Hepatocyte (in vitro differentiated cells): ENCODE measurements around the gene SFMBT2. TPM values are rescaled to one million over a fixed set of nuclear protein-coding genes. Genes with fewer than 3 reads are reported as not detected.

ENCODE experiments used
- DNase-seq: peaks from one replicate; pipeline ENCODE4 v3.0.0-alpha.2; 2016; ENCODE audit warnings: low spot score
- H2AFZ ChIP-seq: fragments of 200-600 bp; sonication (generic); 2 replicates; pipeline ENCODE4 v1.6.0; 2016; ENCODE audit warnings: antibody characterized with exemption, mild to moderate bottlenecking
- H3K27ac ChIP-seq: fragments of 200-600 bp; sonication (generic); 2 replicates; pipeline ENCODE4 v1.5.1; 2016; ENCODE audit warnings: mild to moderate bottlenecking
- H3K27me3 ChIP-seq: fragments of 200-600 bp; sonication (generic); 2 replicates; pipeline ENCODE4 v1.6.1; 2016
- H3K36me3 ChIP-seq: fragments of 200-600 bp; sonication (generic); replicated peaks from 2 replicates; pipeline ENCODE4 v1.5.1; 2016; ENCODE audit warnings: low read depth; ENCODE audit not compliant: insufficient read depth
- H3K4me1 ChIP-seq: fragments of 200-600 bp; sonication (generic); 2 replicates; pipeline ENCODE4 v1.5.1; 2016; ENCODE audit warnings: mild to moderate bottlenecking, moderate library complexity; ENCODE audit not compliant: insufficient read depth
- H3K4me2 ChIP-seq: fragments of 200-600 bp; sonication (generic); 2 replicates; pipeline ENCODE4 v1.6.0; 2016
- H3K4me3 ChIP-seq: fragments of 200-600 bp; sonication (generic); 2 replicates; pipeline ENCODE4 v1.5.1; 2016; ENCODE audit warnings: mild to moderate bottlenecking
- H3K79me2 ChIP-seq: fragments of 200-600 bp; sonication (generic); 2 replicates; pipeline ENCODE4 v1.6.0; 2017; ENCODE audit warnings: mild to moderate bottlenecking
- H3K9me2 ChIP-seq: fragments of 200-600 bp; sonication (generic); replicated peaks from 2 replicates; pipeline ENCODE4 v1.6.0; 2017; ENCODE audit warnings: mild to moderate bottlenecking; ENCODE audit not compliant: insufficient read depth
- H3K9me3 ChIP-seq: fragments of 200-600 bp; sonication (generic); 2 replicates; pipeline ENCODE4 v1.5.1; 2016; ENCODE audit warnings: low read depth, mild to moderate bottlenecking
- H4K20me1 ChIP-seq: fragments of 200-600 bp; sonication (generic); 2 replicates; pipeline ENCODE4 v1.6.0; 2016; ENCODE audit warnings: mild to moderate bottlenecking; ENCODE audit not compliant: insufficient read depth, poor library complexity, severe bottlenecking
- CTCF ChIP-seq: fragments of 200-600 bp; sonication (generic); IDR thresholded peaks from 2 replicates; pipeline ENCODE4 v1.5.1; 2016; ENCODE audit warnings: antibody characterized with exemption, mild to moderate bottlenecking; ENCODE audit not compliant: poor library complexity
- EZH2 ChIP-seq: fragments of 200-600 bp; sonication (generic); IDR thresholded peaks from 2 replicates; pipeline ENCODE4 v1.6.1; 2016; ENCODE audit warnings: antibody characterized with exemption, mild to moderate bottlenecking, borderline replicate concordance
- EZH2phosphoT487 ChIP-seq: fragments of 200-600 bp; sonication (generic); IDR thresholded peaks from one replicate; pipeline ENCODE4 v1.6.1; 2018; ENCODE audit warnings: antibody characterized with exemption, mild to moderate bottlenecking, low read depth, moderate library complexity; ENCODE audit not compliant: unreplicated experiment, severe bottlenecking
- WGBS: methylation state at CpG from one replicate; pipeline ENCODE4 v1.1.6; 2016; ENCODE audit warnings: low lambda C conversion rate; ENCODE audit errors: missing lambda C conversion rate; 5-methylcytosine and 5-hydroxymethylcytosine counted together
- polyA plus RNA-seq: library from polyadenylated mRNA; unstranded; fragments of >200 nt; fragmentation: Nextera tagmentation; extraction: Ambion mirVana; gene quantifications from 2 replicates; pipeline ENCODE4 v1.2.1, GENCODE V29; 2016
- total RNA-seq: library from RNA; depleted of rRNA; stranded (reverse); fragments of >200 nt; gene quantifications from 2 replicates; pipeline ENCODE4 v1.2.3, GENCODE V29; 2014

Gene SFMBT2
- total and polyA plus RNA-seq, 2 experiments from 2014 or later = 1.1 to 3.8 TPM

DNA sequence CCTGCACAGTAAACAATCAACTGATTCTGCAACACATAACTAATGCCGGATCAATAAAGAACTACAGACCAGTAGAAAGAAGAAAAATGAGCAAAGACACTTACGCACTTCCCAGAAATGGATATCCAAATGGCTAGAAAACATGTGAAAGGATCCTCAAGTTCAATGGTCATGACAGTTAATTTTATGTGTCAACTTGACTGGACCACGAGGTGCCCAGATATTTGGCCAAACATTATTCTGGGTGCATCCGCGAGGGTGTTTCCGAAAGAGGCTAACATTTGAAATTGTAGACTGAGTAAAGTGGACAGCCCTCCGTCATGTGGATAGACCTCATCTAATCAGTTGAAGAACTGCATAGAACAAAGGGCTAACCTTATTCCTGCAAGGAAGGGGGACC lies 102.0 kb downstream of the SFMBT2 start:
- H3K4me1 ChIP-seq = no peaks in the 10 kb centered on the region
- DNase-seq = no peak
- H2AFZ ChIP-seq = no peak overlapping the region
- no peaks in the 10 kb centered on the region for H3K9me3 ChIP-seq
- no peak for TF ChIP-seq EZH2
- no peak for TF ChIP-seq CTCF
- no peak for TF ChIP-seq EZH2phosphoT487
- no peaks in the 10 kb centered on the region for H3K27me3 ChIP-seq
- H3K4me3 ChIP-seq = no peak overlapping the region
- H3K27ac ChIP-seq = no peak overlapping the region
- WGBS = 97% methylated on average over 7 of the region's 7 CpGs
- H3K36me3 ChIP-seq = no peaks in the 10 kb centered on the region
- no peaks in the 10 kb centered on the region for H4K20me1 ChIP-seq
- no peak overlapping the region for H3K4me2 ChIP-seq
- H3K79me2 ChIP-seq = no peaks in the 10 kb centered on the region
- H3K9me2 ChIP-seq = no peaks in the 10 kb centered on the region

GRCh38 chr10:7306616-7307015 lies 104.2 kb downstream of the SFMBT2 start:
- H3K4me2 ChIP-seq = no peak overlapping the region
- H3K27ac ChIP-seq = no peak overlapping the region
- no peak overlapping the region for H2AFZ ChIP-seq
- no peaks in the 10 kb centered on the region for H3K9me2 ChIP-seq
- no peaks in the 10 kb centered on the region for H3K79me2 ChIP-seq
- no peaks in the 10 kb centered on the region for H3K36me3 ChIP-seq
- no peak for DNase-seq
- H3K27me3 ChIP-seq = no peaks in the 10 kb centered on the region
- TF ChIP-seq EZH2phosphoT487 (no peak), EZH2 (no peak), CTCF (no peak)
- no peak overlapping the region for H3K4me3 ChIP-seq
- H3K4me1 ChIP-seq = peaks cover 15% of the 10 kb centered on the region
- no peaks in the 10 kb centered on the region for H3K9me3 ChIP-seq
- no peaks in the 10 kb centered on the region for H4K20me1 ChIP-seq

GRCh38 chr10:7306147-7306546 lies 104.7 kb downstream of the SFMBT2 start:
- H3K79me2 ChIP-seq = no peaks in the 10 kb centered on the region

More at GRCh38 chr10:7306147-7306546, 104.7 kb downstream of the SFMBT2 start:
- Histone ChIP-seq H3K4me1 (peaks cover 17% of the 10 kb centered on the region), H3K27me3 (no peaks in the 10 kb centered on the region), H3K4me3 (no peak overlapping the region), H3K9me3 (no peaks in the 10 kb centered on the region), H4K20me1 (no peaks in the 10 kb centered on the region), H3K4me2 (no peak overlapping the region), H3K9me2 (no peaks in the 10 kb centered on the region), H3K36me3 (no peaks in the 10 kb centered on the region), H3K27ac (no peak overlapping the region), H2AFZ (no peak overlapping the region)
- TF ChIP-seq CTCF = no peak
- no peak for TF ChIP-seq EZH2
- no peak for DNase-seq
- WGBS = 70% methylated on average over 9 of the region's 9 CpGs
